ENCODE measurements around the gene CERS6.

DNA sequence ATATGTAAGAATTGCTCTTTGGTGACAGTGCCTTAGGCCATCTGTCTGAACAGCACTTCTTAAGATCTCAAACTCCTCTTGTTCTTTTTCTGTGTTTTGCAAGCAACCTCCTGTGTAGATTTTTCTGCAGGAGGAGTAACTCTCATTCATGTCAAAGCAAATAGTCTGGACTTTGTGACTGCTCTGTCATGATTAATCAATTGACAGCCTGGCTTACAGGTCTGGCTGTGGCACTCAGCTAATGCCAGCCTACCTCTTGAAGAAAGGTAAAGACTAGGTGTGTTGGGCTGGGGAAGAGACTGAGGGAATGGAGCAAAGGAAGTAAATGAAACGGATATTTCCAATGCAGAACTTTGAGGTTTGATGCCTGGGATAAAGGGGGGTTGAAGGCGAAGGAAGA is 156.6 kb downstream of the CERS6 start:
- no peak for TF ChIP-seq POLR2A (IDR thresholded peaks at IDR 0.05)
- TF ChIP-seq, protein P1, sequence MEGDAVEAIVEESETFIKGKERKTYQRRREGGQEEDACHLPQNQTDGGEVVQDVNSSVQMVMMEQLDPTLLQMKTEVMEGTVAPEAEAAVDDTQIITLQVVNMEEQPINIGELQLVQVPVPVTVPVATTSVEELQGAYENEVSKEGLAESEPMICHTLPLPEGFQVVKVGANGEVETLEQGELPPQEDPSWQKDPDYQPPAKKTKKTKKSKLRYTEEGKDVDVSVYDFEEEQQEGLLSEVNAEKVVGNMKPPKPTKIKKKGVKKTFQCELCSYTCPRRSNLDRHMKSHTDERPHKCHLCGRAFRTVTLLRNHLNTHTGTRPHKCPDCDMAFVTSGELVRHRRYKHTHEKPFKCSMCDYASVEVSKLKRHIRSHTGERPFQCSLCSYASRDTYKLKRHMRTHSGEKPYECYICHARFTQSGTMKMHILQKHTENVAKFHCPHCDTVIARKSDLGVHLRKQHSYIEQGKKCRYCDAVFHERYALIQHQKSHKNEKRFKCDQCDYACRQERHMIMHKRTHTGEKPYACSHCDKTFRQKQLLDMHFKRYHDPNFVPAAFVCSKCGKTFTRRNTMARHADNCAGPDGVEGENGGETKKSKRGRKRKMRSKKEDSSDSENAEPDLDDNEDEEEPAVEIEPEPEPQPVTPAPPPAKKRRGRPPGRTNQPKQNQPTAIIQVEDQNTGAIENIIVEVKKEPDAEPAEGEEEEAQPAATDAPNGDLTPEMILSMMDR (IDR thresholded peaks at IDR 0.05), result no peak
